Measurements from ENCODE around the gene WDR44.

The WDR44 gene

DNA sequence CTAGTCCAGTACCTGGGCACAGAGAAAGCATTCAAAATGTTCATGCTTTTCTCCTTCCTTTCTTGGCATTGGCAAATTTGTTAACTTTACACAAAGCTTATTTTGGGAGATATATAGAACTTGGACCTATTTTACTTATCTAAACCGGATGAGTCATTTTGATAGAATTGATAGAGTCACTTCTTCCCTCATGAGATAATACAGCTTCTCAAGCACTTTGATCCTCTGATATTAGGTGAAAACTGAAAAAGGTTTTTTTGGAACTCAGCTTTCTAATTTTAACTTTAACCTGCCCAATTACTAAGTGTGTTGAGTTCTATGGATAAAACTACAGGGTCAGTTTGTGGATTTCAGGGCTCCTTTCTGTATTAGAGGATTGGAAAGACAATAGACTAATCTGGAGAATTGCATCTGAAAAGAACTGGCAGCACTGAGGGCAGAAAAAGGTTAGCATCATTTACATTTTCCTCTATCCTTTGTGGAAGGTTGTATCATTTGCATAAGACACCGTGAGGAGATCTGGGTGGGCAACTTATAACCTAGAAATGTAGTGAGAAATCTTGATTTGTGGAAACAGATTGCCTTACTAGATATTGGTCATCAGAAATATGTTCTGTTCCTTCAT, 2.4 kb downstream of the WDR44 start:
- Histone ChIP-seq H3K36me3 (replicated peaks in 1 of 2; ENCODE audit: control insufficient read depth in 2 of 2, insufficient read depth in 2 of 2, low read length in 2 of 2) (no peaks in the 10 kb centered on the region), H3K14ac (ENCODE audit: low read length) (no peak overlapping the region), H2BK12ac (ENCODE audit: low read length) (no peak overlapping the region), H2AK5ac (ENCODE audit: low read depth, low read length) (no peak overlapping the region), H2BK5ac (ENCODE audit: low read length) (no peak overlapping the region), H4K91ac (ENCODE audit: low read depth, low read length, poor library complexity) (no peak overlapping the region), H3K9ac (ENCODE audit: low read depth, low read length, poor library complexity) (no peak overlapping the region), H3K4me1 (ENCODE audit: control insufficient read depth in 2 of 2, insufficient read depth in 1 of 2, low read depth in 1 of 2, low read length in 2 of 2) (peaks cover 0 to 20% of the 10 kb centered on the region in 2 donors), H3K27ac (replicated peaks; ENCODE audit: low read length) (no peak overlapping the region), H3K18ac (ENCODE audit: low read length) (no peak overlapping the region), H3K23ac (ENCODE audit: low read depth, low read length, poor library complexity) (no peak overlapping the region), H3K4me2 (ENCODE audit: insufficient read depth, low read length, poor library complexity, severe bottlenecking) (peak overlapping the region; percentile 18), H3K27me3 (ENCODE audit: control insufficient read depth in 3 of 3, insufficient read depth in 3 of 3, low read depth in 1 of 3, low read length in 3 of 3) (no peaks in the 10 kb centered on the region), H2AFZ (ENCODE audit: low read length) (no peak overlapping the region), H3K79me1 (ENCODE audit: low read depth, low read length) (no peaks in the 10 kb centered on the region), H3K4ac (ENCODE audit: low read length) (no peak overlapping the region), H4K8ac (ENCODE audit: low read depth, low read length) (no peak overlapping the region), H2BK120ac (ENCODE audit: low read depth, low read length) (no peak overlapping the region), H2BK15ac (ENCODE audit: low read length) (no peak overlapping the region), H3K9me3 (replicated peaks in 1 of 2; ENCODE audit: control insufficient read depth in 2 of 2, insufficient read depth in 1 of 2, low read depth in 1 of 2, low read length in 2 of 2) (no peaks in the 10 kb centered on the region), H3K4me3 (ENCODE audit: low read length in 2 of 2) (peak overlapping the region in 1 of 2 donors; percentile 74)
- DNase-seq (ENCODE audit: low spot score): no peak
- no CpG with 5 or more reads among the region's 2 CpGs for WGBS, 2 donors (ENCODE audit: extremely low coverage in 2 of 2, insufficient read length in 2 of 2, insufficient replicate concordance in 1 of 2)

DNA sequence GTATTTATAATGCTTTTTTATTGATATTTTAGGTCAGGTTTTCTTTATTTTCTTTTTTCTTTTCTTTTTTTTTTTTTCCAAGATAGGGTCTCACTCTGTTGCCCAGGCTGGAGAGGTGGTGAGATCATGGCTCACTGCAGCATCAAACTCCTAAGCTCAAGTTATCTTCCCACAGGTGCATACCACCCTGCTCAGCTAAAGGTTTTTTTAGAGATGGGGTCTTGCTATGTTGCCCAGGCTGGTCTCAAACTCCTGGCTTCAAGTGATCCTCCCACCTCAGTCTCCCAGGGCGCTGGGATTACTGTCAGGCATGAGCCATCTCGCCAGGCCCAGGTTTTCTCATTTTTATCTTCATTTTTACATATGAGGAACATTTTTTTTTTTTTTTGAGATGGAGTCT, 3.3 kb downstream of the WDR44 start:
- Histone ChIP-seq H3K9ac (ENCODE audit: low read depth, low read length, poor library complexity) (no peak overlapping the region), H3K4me2 (ENCODE audit: insufficient read depth, low read length, poor library complexity, severe bottlenecking) (no peak overlapping the region), H3K4ac (ENCODE audit: low read length) (no peak overlapping the region), H4K91ac (ENCODE audit: low read depth, low read length, poor library complexity) (no peak overlapping the region), H3K4me3 (ENCODE audit: low read length in 2 of 2) (no peak overlapping the region), H3K14ac (ENCODE audit: low read length) (no peak overlapping the region), H3K23ac (ENCODE audit: low read depth, low read length, poor library complexity) (no peak overlapping the region), H2AFZ (ENCODE audit: low read length) (no peak overlapping the region), H4K8ac (ENCODE audit: low read depth, low read length) (no peak overlapping the region), H2BK15ac (ENCODE audit: low read length) (no peak overlapping the region), H3K27ac (replicated peaks; ENCODE audit: low read length) (no peak overlapping the region), H2BK5ac (ENCODE audit: low read length) (no peak overlapping the region), H3K36me3 (replicated peaks in 1 of 2; ENCODE audit: control insufficient read depth in 2 of 2, insufficient read depth in 2 of 2, low read length in 2 of 2) (no peaks in the 10 kb centered on the region), H3K4me1 (ENCODE audit: control insufficient read depth in 2 of 2, insufficient read depth in 1 of 2, low read depth in 1 of 2, low read length in 2 of 2) (peaks cover 0 to 23% of the 10 kb centered on the region in 2 donors), H3K27me3 (ENCODE audit: control insufficient read depth in 3 of 3, insufficient read depth in 3 of 3, low read depth in 1 of 3, low read length in 3 of 3) (no peaks in the 10 kb centered on the region), H2AK5ac (ENCODE audit: low read depth, low read length) (no peak overlapping the region), H3K18ac (ENCODE audit: low read length) (no peak overlapping the region), H3K79me1 (ENCODE audit: low read depth, low read length) (no peaks in the 10 kb centered on the region), H2BK120ac (ENCODE audit: low read depth, low read length) (no peak overlapping the region), H2BK12ac (ENCODE audit: low read length) (no peak overlapping the region), H3K9me3 (replicated peaks in 1 of 2; ENCODE audit: control insufficient read depth in 2 of 2, insufficient read depth in 1 of 2, low read depth in 1 of 2, low read length in 2 of 2) (no peaks in the 10 kb centered on the region)
- DNase-seq (ENCODE audit: low spot score): no peak
- WGBS, 2 donors (ENCODE audit: extremely low coverage in 2 of 2, insufficient read length in 2 of 2, insufficient replicate concordance in 1 of 2): no CpG with 5 or more reads among the region's 2 CpGs

- H3K4me3 ChIP-seq (ENCODE audit: low read length in 2 of 2): no peak overlapping the region
- H3K36me3 ChIP-seq (replicated peaks in 1 of 2; ENCODE audit: control insufficient read depth in 2 of 2, insufficient read depth in 2 of 2, low read length in 2 of 2): no peaks in the 10 kb centered on the region
- no peak overlapping the region for H3K4me2 ChIP-seq (ENCODE audit: insufficient read depth, low read length, poor library complexity, severe bottlenecking)
- no peak for DNase-seq (ENCODE audit: low spot score)
- WGBS, 2 donors (ENCODE audit: extremely low coverage in 2 of 2, insufficient read length in 2 of 2, insufficient replicate concordance in 1 of 2): no CpG with 5 or more reads among the region's 6 CpGs
- no peak overlapping the region for H3K4ac ChIP-seq (ENCODE audit: low read length)
- no peaks in the 10 kb centered on the region for H3K9me3 ChIP-seq (replicated peaks in 1 of 2; ENCODE audit: control insufficient read depth in 2 of 2, insufficient read depth in 1 of 2, low read depth in 1 of 2, low read length in 2 of 2)
- H2BK12ac ChIP-seq (ENCODE audit: low read length): no peak overlapping the region
- no peak overlapping the region for H2BK15ac ChIP-seq (ENCODE audit: low read length)
- H2AK5ac ChIP-seq (ENCODE audit: low read depth, low read length): no peak overlapping the region
- H3K23ac ChIP-seq (ENCODE audit: low read depth, low read length, poor library complexity): no peak overlapping the region
- no peak overlapping the region for H2BK5ac ChIP-seq (ENCODE audit: low read length)
- H3K4me1 ChIP-seq (ENCODE audit: control insufficient read depth in 2 of 2, insufficient read depth in 1 of 2, low read depth in 1 of 2, low read length in 2 of 2): peaks cover 0 to 25% of the 10 kb centered on the region in 2 donors
- no peak overlapping the region for H3K14ac ChIP-seq (ENCODE audit: low read length)
- H3K18ac ChIP-seq (ENCODE audit: low read length): no peak overlapping the region
- no peak overlapping the region for H4K91ac ChIP-seq (ENCODE audit: low read depth, low read length, poor library complexity)
- no peak overlapping the region for H2BK120ac ChIP-seq (ENCODE audit: low read depth, low read length)
- H3K9ac ChIP-seq (ENCODE audit: low read depth, low read length, poor library complexity): no peak overlapping the region
- H2AFZ ChIP-seq (ENCODE audit: low read length): no peak overlapping the region
- H3K27ac ChIP-seq (replicated peaks; ENCODE audit: low read length): no peak overlapping the region
- no peak overlapping the region for H4K8ac ChIP-seq (ENCODE audit: low read depth, low read length)
- no peaks in the 10 kb centered on the region for H3K79me1 ChIP-seq (ENCODE audit: low read depth, low read length)
- H3K27me3 ChIP-seq (ENCODE audit: control insufficient read depth in 3 of 3, insufficient read depth in 3 of 3, low read depth in 1 of 3, low read length in 3 of 3): no peaks in the 10 kb centered on the region
Measured at GRCh38 chrX:118350221-118350620, 4.3 kb downstream of the WDR44 start.

DNA sequence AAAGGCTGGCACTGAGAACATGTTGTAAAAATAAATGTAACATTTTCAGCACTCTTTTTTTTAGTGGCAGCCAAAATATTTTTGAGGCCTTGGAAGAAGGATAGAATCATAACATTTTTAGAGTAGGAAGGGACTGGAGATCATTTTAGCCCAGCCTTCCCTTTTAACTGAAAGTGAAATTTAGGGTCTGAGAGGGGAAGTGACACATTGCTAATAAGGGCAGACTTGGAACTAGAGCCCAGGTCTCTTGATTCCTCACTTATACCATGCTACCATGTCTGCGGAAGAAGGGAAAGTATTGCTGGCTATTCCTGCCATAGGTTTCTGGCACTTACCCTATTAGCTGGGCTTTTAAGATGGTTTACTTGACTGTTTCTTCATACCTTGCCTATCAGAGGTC, 4.8 kb downstream of the WDR44 start:
- Histone ChIP-seq H2BK120ac (ENCODE audit: low read depth, low read length) (no peak overlapping the region), H3K27ac (replicated peaks; ENCODE audit: low read length) (no peak overlapping the region), H2BK15ac (ENCODE audit: low read length) (no peak overlapping the region), H3K9ac (ENCODE audit: low read depth, low read length, poor library complexity) (no peak overlapping the region), H3K79me1 (ENCODE audit: low read depth, low read length) (no peaks in the 10 kb centered on the region), H3K4ac (ENCODE audit: low read length) (no peak overlapping the region), H3K4me1 (ENCODE audit: control insufficient read depth in 2 of 2, insufficient read depth in 1 of 2, low read depth in 1 of 2, low read length in 2 of 2) (peaks cover 3 to 30% of the 10 kb centered on the region in 2 donors), H2BK5ac (ENCODE audit: low read length) (no peak overlapping the region), H3K27me3 (ENCODE audit: control insufficient read depth in 3 of 3, insufficient read depth in 3 of 3, low read depth in 1 of 3, low read length in 3 of 3) (no peaks in the 10 kb centered on the region), H2AFZ (ENCODE audit: low read length) (no peak overlapping the region), H3K4me2 (ENCODE audit: insufficient read depth, low read length, poor library complexity, severe bottlenecking) (no peak overlapping the region), H3K23ac (ENCODE audit: low read depth, low read length, poor library complexity) (no peak overlapping the region), H3K4me3 (ENCODE audit: low read length in 2 of 2) (no peak overlapping the region), H3K9me3 (replicated peaks in 1 of 2; ENCODE audit: control insufficient read depth in 2 of 2, insufficient read depth in 1 of 2, low read depth in 1 of 2, low read length in 2 of 2) (no peaks in the 10 kb centered on the region), H2AK5ac (ENCODE audit: low read depth, low read length) (no peak overlapping the region), H3K14ac (ENCODE audit: low read length) (no peak overlapping the region), H3K18ac (ENCODE audit: low read length) (no peak overlapping the region), H4K8ac (ENCODE audit: low read depth, low read length) (no peak overlapping the region), H2BK12ac (ENCODE audit: low read length) (no peak overlapping the region), H3K36me3 (replicated peaks in 1 of 2; ENCODE audit: control insufficient read depth in 2 of 2, insufficient read depth in 2 of 2, low read length in 2 of 2) (no peaks in the 10 kb centered on the region), H4K91ac (ENCODE audit: low read depth, low read length, poor library complexity) (no peak overlapping the region)
- WGBS, 2 donors (ENCODE audit: extremely low coverage in 2 of 2, insufficient read length in 2 of 2, insufficient replicate concordance in 1 of 2): no CpG with 5 or more reads among the region's 1 CpG
- no peak for DNase-seq (ENCODE audit: low spot score)
